GM19351 (cell line): ENCODE results near the gene CENPN.

Experiments
- ATAC-seq: cut with Tn5 transposase; IDR thresholded peaks from one replicate; pipeline ENCODE4 v1.9.1; 2021; ENCODE audit warnings: mild to moderate bottlenecking, moderate library complexity; ENCODE audit not compliant: unreplicated experiment

The CENPN gene

DNA sequence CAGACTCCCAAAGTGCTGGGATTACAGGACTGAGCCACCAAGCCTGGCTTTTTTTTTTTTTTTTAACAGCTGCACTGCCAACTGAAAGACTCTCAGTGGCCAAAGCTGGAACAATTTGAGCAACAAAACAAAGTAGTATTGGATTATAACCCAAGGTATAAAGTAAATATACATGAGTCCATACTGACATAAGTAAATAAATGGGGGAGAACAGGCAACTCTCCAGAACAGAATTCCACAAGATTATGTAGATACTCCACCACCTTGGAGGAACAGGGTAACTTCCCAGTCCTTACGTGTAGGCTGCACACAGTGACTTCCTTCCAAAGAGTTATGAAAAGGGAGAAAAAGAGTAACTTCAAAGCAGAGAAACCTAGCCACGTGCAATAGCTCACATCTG is 16.0 kb upstream of the CENPN start:
- ATAC-seq = no peak

DNA sequence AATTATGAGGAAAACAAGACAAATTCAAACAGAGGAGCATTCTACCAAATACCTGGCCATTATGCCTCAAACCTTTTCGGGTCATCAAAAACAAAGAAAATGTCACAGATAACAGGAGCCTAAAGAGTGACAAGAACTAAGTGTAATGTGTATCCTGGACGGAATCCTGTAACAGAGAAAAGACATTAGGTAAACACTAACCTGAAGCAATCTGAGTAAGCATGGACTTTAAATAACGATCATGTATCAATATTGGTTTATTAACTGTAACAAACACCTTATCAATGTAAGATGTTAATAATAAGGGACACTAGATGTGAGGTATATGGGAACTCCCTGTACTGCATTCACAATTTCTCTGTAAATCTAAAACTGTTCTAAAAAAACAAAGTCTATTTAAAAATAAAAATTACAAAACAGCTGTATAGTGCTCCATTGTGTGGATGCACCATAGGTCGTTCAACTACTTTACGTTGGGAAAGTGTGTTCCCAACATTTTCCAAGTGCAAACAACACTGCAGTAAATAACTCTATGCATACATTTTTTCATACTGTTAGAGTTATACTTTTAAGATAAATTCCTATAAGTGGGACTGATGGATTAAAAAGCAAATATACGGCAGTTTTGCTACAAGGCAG is 15.1 kb upstream of the CENPN start:
- ATAC-seq = no peak

DNA sequence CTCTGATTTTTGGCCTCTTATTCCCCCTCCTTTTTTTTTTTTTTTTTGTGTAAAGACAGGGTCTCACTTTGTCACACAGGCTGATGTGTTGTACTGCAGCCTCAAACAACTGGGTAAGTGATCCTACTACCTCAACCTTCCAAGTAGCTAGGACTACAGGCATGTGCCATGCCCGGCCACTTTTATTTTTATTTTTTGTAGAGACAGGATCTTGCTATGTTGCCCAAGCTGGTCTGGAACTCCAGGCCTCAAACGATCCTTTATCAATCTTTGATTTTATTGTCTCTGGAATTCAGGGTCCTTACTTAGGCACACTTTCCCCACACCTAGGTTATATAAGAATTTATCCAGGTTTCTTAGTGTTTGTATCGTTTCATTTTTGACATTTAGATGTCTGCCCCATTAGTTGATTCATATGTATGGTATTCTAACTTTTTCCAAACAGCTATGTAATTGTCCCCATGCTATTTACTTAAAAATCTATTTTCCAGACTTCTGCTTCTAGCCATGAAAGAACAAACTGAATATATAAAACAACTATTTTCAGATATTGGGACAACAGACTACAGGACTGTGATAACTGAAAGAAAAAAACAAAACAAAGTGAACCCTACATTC is 14.2 kb upstream of the CENPN start:
- no peak for ATAC-seq

DNA sequence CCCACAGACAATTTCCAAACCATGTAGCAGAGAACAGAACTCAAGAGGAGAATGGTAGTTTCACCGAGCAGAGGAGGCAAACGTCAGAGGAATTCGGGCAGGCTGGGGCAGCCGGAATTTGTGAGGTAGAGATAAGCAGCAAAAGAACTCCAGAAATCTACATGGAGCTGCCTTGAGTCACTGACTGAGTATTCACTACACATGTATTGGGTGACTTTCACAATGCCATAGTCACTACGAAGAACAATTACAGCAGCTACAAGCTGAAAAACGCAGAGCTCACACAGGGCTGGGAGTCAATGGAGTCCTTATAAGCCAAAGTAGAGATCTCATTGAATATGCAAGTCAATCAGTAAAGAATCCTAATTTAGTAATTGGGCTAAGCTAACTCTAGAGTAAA is 13.7 kb upstream of the CENPN start:
- no peak for ATAC-seq

DNA sequence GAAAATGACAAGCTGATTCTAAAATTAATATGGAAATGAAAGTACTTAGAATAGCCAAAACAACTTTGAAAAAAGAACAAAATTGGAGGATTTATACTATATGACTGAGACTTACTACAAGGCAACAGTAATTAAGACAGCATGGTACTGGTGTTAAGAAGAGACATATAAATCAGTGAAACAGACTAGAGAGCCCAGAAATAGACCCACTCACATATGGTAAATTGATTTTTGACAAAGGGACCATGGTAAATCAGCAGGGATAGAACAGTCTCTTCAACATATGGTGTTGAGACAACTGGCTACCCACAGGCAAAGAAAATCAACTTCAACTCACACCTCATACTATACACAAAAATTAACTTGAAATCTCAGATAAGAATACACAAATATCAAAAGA is 13.2 kb upstream of the CENPN start:
- no peak for ATAC-seq

DNA sequence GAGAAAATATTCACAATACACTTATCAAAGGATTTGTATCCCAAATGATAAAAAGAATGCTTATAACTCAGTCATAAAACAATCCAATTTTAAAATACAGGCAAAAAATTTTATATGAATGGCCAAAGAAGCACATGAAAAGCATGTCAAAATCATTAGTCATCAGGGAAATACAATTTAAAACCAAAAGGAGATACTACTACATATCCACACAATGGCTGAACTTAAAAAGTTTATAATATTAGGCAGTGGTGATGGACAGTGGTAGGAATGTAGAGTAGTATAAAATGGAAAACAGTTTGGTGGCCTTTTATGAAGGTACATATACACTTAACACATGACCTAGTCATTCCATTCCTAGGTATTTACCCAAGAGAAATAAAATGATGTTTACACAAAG is 12.6 kb upstream of the CENPN start:
- ATAC-seq = no peak

DNA sequence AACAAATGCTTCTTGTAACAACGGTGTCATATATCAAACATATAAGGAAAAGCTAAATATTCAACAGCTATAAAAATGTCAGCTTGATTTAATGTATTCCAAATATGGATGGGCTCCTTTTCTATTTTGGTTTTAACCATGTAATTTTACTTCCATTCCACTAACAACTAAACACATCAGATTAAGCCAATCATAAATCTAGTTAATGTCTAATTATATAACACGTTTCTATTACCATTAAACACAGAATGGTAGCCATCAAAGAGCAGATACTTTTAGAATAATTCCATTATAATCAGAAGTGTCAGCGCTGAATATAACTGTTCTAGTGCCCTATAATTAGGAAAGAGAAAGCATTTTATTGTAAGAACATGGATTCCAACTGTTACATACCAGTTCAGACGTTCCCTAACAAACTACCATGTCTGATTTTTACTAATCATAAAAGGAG is 10.3 kb upstream of the CENPN start:
- ATAC-seq = no peak

DNA sequence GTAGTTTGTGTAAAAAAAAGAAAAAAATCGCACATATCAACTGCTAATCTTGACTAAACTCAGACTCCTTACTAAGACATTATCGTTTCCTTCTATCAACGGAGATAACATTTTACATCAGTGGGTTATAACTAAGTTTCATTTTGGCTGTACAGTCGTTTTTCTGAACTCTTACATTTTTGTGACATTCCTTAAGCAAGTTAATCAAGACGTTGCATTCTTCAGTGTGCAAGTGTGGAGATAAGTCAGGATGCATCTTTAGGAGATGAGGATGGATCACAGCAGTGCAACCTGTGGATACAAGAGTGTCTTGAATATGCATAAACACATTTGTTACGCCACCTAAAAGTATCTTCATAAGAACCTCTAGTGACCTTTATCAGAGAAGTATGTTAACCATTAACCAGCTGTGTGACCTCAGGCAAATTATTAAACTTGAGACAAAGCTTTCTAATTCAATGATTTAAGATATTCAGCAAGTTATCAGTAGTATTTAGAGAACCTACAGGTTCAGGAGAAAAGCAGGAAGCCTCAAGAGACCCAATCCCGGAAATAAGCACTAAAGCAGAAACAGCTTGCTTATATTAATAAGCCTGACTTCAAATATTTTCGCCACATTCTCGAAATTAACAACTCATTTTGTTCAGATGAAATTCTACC is 9.7 kb upstream of the CENPN start:
- ATAC-seq = peak; percentile 49

DNA sequence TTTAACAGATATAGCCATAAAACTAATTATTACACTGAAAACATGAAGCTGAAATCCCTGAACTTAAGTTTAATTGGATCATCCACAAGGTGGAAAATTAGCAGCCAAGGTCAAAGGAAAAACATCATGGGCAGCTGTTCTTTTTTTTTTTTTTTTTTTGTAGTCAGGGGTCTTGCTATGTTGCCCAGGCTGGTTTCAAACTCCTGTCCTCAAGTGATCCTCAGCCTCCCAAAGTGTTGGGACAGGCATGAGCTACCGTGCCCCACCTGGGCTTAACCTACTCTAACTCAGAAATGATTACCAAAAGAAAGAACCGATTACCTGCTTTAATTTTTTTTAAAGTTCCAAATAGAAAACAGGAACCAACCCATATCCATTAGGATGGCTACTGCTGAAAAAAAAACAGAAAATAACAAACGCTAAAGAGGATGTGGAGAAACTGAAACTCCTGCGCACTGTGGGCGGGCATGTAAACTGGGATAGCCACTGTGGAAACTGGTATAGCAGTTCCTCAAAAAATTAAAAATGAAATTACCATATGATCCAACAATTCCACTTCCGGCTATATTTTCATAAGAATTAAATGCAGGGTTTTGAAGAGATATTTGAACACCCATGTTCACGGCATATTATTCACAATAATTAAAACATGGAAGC is 8.9 kb upstream of the CENPN start:
- no peak for ATAC-seq

DNA sequence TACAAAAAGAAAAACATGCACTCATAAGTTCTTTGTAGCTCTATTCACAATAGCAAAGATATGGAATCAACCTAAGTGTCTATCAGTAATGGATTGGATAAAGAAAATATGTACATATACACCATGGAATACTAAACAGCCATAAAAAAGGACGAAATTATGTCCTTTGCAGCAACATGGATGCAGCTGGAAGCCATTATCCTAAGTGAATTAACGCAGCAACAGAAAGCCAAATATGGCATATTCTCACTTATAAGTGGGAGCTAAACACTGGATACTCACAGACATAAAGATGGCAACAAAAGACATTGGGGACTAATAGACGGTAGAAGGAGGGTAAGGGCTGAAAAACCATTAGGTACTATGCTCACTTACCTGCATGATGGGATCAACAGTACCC is 6.1 kb upstream of the CENPN start:
- no peak for ATAC-seq

DNA sequence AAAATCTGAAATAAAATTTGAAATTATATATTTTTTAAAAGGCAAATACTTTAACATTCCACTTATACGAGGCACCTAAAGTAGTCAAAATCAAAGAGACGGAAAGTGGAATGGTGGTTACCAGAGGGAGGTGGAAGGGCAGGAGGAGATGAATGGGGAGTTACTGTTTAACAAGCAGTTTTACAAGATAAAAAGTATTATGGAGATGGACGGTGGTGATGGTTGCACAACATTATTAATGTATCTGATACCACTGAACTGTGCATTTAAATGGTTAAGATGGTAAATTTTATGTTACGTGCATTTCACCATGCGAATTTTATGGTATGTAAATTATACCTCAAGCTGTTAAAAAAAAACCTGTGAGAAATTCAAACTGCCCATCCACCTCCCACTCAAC is 5.7 kb upstream of the CENPN start:
- ATAC-seq = no peak

DNA sequence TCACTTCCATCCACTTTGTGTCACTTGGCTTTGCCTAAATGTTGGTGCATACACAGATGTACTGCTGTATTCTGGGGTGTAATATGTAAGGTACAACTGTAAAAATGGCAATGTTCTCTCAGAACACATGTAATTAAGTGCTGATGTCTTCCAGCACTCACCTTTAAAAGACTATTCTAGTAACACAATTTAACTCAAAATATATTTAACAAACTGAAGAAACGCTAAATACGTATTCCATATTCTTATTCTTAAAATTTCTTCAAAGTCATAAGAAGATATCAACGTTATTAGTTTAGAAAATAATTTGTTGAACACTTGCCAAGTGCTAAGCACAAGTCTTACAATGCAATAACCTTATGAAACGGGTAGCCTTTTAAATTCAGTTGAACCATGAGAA is 4.0 kb upstream of the CENPN start:
- ATAC-seq = no peak

DNA sequence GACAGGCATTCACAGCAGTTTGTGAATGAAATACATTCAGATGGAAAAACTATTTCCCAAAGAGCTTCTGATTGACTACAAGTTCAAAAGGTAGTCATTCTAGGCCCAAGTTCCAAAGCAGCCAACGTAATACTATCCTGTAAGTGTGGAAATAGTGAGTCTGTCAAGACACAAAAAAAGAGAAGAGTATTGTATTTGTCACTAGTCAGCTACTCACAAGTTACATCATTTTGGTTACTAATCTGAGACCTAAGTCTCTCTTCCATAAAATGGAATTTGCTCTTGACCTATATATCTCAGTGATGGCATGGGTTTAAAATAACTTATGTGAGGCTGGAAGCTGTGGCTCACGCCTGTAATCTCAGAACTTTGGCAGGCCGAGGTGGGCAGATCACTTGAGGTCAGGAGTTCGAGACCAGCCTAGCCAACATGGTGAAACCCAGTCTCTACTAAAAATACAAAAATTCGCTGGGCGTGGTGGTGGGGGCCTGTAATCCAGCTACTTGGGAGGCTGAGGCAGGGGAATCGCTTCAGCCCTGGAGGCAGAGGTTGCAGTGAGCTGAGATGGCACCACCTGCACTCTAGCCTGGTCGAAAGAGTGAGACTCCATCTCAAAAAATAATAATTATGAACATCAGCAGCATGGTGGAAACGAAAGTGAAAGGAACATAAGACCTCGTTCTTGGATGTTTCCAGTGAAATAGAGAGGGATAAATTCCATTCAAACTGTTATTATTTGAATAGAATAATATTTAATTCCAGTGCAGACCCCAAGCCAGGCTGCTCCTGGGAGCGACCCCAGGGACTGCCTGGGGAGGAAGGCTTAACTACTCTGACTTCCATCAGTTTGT is 3.2 kb upstream of the CENPN start:
- ATAC-seq = no peak

DNA sequence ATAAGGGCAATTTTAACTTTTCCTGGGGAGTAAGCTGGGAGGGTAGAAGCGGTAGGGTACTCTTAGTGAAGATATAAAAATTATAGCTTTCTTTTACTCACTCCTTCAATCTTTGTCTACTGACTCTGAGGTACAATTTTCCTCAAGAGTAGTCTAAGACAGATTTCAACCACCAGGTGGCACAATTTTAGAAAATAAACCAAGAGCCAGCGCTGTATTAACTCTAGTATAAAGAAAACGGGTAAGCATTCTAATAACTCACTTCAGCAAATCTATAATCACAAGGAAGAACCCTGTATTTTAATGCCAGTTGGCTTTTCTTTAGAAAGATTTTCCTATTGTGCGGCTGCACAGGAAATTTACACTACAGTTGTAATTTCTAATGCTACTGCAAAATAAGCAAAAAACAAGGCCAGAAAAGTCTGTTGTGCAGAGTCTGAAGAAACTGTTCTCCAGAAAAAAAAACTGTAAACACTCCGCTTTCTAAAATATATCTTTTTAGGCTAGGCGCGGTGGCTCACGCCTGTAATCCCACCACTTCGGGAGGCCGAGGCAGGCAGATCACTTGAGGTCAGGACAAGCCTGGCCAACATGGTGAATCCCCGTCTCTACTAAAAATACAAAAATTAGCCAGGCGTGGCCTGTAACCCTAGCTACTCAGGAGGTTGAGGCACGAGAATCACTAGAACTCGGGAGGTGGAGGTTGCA is 2.2 kb upstream of the CENPN start:
- no peak for ATAC-seq

DNA sequence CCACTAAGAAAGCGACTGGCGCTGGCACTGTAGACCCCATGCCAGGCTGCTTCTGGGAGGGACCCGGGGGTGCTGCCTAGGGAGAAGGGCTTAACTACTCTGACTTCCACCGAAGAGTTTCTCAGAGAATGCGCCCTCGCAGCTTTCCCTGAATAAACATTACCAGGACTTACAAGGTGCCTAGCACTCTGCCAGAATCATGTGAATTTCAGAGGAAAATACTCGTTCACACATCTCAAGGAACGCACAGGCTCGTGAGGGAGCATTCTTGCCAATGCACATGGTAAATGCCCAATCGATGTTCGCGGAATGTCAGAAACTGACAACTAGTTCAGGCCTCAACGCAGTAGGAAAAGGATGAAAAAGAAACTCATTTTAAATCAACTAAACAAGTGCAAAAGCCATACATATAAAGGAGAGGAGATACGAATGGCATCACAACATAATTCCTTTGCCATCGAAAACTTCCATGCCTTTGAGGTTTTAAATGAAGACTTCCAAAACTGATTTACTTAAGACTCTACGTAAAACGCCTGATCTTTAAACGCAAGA is 1.3 kb upstream of the CENPN start:
- ATAC-seq = no peak

DNA sequence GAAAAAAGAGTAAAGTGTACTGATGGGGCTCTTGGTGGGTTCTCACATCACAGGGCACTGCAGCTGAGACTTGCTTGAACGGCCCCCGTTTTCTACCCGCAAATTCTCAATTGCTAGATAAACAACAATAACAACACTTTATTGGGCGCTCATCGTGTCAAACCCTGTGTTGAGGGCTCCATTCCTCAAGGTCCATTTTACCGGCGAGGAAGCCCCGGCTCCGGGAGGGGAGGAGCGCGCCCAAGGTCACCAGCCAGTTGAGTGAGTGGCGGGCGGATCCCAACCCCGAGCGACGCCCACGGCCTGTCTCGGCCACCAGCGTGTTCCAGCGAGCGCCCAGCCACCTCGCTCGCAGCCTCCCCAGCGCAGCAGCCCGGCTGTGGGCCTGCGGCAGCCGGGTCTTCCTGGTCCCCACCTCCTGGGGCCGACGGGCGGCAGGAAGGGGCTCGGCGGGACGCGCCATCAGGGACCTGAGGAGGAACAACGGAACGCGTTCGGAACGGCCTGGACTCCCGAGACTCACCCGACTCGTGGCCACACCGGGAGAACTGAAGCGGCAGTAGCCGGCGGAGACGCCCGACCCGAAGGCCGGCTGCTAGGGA is 702 bp upstream of the CENPN start:
- ATAC-seq = peak; percentile 39

DNA sequence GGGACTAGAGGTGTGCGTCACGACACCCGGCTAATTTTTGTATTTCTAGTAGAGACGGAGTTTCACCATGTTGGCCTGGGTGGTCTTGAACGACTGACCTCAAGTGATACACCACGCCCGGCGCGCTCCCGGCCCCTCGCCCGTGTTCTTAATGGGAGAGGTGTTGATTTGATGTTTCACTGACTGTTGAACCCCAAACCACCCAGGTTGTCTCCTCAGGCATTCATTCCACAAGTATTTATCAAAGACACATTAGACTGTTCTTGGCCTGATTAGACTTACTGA is 1.4 kb downstream of the CENPN start:
- no peak for ATAC-seq

DNA sequence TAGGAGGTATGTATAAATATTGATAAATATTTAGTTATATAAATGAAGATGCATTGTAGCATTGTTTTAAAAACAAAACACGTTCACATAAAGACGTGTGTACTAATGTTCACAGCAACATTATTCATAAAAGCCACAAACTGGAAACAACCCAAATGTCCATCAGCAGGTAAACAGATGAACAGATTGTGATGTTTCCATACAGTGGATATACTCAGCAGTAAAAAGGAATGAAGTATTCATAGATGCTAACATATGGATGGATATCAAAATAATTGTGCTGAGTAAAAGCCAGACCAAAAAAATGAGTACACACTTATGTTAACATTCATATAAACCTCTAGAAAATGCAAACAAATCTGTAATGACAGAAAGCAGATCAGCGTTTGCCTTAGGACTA is 6.0 kb downstream of the CENPN start:
- no peak for ATAC-seq

DNA sequence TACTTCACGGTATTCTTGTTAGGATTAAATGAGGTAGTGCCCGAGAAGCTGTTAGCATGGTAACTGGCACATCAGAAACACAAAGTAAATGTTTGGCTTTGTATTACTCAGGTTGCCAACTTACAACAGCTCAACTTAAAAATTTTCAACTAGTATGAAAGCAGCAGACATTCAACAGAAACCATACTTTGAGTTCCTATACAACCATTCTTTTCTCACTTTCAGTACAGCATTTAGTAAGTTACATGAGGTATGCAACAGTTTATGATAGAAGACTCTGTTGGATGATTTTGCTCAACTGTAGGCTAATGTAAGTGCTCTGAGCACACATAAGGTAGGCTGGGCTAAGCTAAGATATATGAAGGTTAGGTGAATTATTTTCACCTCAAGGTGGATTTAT is 7.7 kb downstream of the CENPN start:
- ATAC-seq = no peak

DNA sequence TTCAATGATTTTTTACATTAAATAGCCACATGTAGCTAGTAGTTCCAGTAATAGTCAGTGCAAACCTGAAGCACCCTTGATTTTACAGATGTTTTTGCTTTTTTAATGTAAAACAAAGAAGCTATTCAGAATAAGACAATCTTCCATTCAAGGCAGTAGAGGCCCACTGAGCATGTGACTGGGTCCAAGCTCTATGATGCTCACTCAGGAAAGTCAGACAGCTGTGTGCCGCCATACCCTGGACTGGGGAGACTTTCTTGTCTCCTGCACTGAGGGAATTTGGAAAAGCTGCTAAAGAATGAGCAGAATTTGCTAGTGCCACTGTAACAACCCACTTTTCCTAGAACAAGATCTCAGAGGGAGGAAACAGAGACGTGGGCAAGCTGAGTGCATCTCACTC is 11.5 kb downstream of the CENPN start:
- no peak for ATAC-seq
